GM18873 (cell line): Measurements from ENCODE around the gene NUDT6.
"Not testable (repeated sequence)": the region's sequence is repeated elsewhere in the genome, so short reads cannot be mapped to it uniquely, and the experiment has no call there.

Source experiments
- ATAC-seq: cut with Tn5 transposase; IDR thresholded peaks from one replicate; pipeline ENCODE4 v1.9.1; 2021; ENCODE audit warnings: mild to moderate bottlenecking, moderate library complexity, moderate number of reproducible peaks; ENCODE audit not compliant: unreplicated experiment, low FRiP score

Gene NUDT6

DNA sequence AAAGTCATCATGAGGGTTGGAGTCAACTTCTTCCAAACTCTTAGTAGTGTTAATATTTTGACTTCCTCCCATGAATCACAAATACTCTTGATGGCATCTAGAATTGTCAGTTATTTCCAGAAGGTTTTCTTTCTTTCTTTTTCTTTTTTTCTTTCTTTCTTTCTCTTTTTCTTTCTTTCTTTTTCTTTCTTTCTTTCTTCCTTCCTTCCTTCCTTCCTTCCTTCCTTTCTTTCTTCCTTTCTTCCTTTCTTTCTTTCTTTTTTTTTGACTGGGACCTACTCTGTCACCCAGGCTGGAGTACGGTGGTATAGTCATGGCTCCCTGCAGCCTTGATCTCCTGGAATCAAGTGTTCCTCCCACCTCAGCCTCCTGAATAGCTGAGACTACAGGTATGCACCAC is 78.0 kb downstream of the NUDT6 start:
- not testable (repeated sequence) for ATAC-seq

DNA sequence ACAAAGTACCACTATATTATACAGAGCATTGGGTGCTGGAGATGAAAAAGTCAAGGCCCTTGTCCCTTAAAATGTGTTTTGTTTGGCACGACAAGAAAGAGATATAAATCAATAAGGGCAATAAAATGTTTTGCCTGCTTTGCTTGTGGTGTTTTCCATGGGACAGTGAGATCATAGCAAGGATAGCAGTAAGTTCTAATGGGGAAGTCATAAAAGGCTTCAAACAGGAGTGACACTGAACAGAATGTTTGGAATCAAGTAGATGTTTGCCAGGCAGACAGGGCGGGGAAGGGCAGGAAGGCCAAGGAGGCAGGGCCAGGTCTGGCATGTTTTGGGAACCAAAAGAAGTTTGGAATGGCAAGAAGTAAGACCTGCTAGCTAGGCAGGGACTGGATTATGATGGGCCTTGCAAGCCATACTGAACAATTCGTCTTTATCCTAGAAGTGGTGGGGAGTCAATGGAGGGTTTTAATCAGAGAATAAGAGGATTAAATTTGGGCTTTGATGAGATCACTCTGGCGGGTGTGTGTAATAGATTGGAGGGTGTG is 79.3 kb downstream of the NUDT6 start:
- ATAC-seq, result no peak
